Adrenal gland (tissue), 5 donors: ENCODE measurements around the gene PPBP.

Experiments
- CTCF ChIP-seq, 6 experiments: fragments of 450-650 bp in 4 of 6; fragments of 200-600 bp in 2 of 6; sonication (generic) in 1 of 6; IDR thresholded peaks; 1 replicate in 5 of 6; 2 replicates in 1 of 6; pipeline versions ENCODE4 v1.5.1 to v1.8.0; 2016 to 2021; ENCODE audit warnings: antibody characterized with exemption in 6 of 6, mild to moderate bottlenecking in 2 of 6, moderate library complexity in 1 of 6
- POLR2A ChIP-seq, 2 donors: fragments of 450-650 bp; IDR thresholded peaks; one replicate each; pipeline ENCODE4 v1.6.1; 2017; ENCODE audit warnings: antibody characterized with exemption in 2 of 2, mild to moderate bottlenecking in 2 of 2, moderate library complexity in 1 of 2
- donor health status: DM: no; HTN: no; CAD: no.

GRCh38 chr4:73970011-73970410 lies 18.0 kb downstream of the PPBP start:
- TF ChIP-seq POLR2A (IDR thresholded peaks at IDR 0.05) (no peak), CTCF (IDR thresholded peaks at IDR 0.05) (no peak)
